HG02571 (cell line): ENCODE results near the gene CEND1.
"Not testable (repeated sequence)": the region's sequence is repeated elsewhere in the genome, so short reads cannot be mapped to it uniquely, and the experiment has no call there.

Experiments
- ATAC-seq: cut with Tn5 transposase; IDR thresholded peaks from one replicate; pipeline ENCODE4 v1.9.1; 2021; ENCODE audit warnings: mild to moderate bottlenecking, moderate library complexity; ENCODE audit not compliant: unreplicated experiment

The CEND1 gene

GRCh38 chr11:765025-765801, 24.7 kb downstream of the CEND1 start:
- ATAC-seq, result no peak

DNA sequence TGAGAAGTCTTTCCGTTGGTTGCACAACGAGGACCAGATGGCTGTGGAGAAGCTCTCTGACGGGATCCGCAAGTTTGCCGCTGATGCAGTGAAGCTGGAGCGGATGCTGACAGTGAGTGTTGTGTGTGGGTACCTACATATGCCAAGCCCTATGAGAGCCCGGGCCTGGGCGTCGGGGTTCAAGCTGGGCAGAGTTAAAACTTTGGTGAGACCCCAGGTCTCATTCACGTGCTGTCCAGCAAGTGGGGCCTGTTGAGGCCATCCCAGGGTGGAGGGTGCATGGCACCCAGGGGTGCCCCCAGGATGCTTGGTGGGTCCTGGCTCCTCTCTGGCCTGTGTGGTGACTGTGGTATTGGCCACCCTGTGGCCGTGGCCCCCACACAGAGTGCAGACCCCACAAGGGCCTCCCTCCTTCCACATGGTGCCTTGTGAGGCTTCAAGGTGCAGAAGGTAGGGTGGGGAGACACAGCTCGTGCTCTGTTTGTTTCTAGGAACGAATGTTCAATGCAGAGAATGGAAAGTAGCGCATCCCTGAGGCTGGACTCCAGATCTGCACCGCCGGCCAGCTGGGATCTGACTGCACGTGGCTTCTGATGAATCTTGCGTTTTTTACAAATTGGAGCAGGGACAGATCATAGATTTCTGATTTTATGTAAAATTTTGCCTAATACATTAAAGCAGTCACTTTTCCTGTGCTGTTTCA, 25.4 kb downstream of the CEND1 start:
- ATAC-seq, result no peak

- no peak for ATAC-seq
Measured at GRCh38 chr11:763549-764321, 26.2 kb downstream of the CEND1 start.

- ATAC-seq, result no peak
Measured at GRCh38 chr11:763073-763463, 26.8 kb downstream of the CEND1 start.

GRCh38 chr11:762421-763072, 27.3 kb downstream of the CEND1 start:
- ATAC-seq, result no peak

- ATAC-seq, result no peak
Measured at GRCh38 chr11:761526-762108, 28.3 kb downstream of the CEND1 start.

DNA sequence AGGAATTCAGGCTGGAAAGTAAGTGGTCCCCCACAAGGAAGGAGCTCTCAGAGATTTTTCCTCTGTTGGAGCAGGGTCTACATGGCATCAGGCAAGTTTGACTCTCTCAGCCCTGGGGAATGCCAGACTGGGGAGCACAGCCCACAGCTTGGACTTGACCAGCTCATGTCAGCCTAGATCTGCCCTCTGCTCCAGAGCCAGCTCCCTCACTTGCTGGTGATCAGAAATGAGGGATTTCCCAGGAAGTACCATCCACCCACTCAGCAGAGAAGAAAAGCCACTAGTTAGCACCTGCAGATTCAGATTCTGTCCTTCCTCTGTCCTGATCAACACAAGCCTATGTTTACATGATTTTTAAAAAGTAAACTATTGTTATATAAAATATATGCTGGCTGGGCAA, 29.7 kb downstream of the CEND1 start:
- no peak for ATAC-seq

- no peak for ATAC-seq
Measured at GRCh38 chr11:749731-750130, 40.2 kb downstream of the CEND1 start.

DNA sequence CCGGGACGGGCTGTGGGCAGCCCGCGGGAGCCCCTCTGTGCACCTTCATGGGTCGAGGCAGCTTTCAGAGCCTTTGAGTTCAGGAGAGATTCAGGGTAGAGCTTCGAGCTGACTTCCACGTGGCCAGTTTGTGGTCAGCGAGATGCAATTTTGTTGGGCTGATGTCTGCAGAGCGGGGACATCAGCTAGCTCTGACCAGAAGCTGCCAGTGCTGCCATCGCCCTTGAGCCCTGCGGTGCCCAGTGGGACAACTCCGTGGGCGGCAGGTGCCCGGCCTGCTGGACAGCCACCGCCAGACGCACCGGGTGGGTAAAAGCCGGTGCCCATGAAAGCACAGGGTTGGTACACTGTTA, 41.9 kb downstream of the CEND1 start:
- ATAC-seq, result no peak

DNA sequence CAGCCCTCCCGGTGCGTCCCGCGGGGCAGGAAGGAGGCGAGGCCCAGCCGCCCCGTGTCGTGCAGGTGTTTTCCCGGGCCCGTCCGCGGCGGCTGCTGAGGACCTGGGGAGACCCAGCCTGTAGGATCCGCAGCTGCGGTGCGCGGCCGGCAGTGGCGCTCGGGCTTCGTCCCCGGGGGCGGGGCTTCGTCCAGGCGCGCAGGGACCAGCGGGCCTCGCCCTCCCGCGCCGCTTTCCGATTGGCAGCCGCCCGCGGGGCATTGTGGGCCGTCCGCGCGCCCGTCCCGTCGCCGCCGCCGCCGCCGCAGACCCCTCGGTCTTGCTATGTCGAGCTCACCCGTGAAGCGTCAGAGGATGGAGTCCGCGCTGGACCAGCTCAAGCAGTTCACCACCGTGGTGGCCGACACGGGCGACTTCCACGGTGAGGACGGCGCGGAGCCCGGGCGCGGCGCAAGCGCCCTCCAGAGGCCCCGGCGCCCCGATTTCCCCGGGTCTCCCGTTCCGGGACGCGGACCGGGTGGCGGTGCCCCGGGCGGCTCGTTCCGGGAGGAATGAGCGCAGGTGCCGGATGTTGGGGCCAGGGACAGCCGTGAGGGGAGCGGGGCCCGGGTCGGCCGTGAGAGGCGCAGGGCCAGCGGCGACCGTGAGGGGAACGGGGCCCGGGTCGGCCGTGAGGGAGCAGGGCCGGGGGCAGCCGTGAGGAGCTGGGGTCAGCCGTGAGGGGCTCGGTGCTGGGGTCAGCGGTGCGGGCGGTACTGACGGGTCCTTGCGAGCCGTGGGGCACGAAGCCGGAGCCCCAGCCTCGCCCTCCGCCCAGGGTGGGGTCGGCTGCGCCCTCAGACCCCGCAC, 42.5 kb downstream of the CEND1 start, which contains the start of gene TALDO1:
TALDO1 (plus strand) TSS at position 307 of the 849 bp plus-strand sequence; CDS start at position 325, 18 bp downstream.
- ATAC-seq, result peak; percentile 87

DNA sequence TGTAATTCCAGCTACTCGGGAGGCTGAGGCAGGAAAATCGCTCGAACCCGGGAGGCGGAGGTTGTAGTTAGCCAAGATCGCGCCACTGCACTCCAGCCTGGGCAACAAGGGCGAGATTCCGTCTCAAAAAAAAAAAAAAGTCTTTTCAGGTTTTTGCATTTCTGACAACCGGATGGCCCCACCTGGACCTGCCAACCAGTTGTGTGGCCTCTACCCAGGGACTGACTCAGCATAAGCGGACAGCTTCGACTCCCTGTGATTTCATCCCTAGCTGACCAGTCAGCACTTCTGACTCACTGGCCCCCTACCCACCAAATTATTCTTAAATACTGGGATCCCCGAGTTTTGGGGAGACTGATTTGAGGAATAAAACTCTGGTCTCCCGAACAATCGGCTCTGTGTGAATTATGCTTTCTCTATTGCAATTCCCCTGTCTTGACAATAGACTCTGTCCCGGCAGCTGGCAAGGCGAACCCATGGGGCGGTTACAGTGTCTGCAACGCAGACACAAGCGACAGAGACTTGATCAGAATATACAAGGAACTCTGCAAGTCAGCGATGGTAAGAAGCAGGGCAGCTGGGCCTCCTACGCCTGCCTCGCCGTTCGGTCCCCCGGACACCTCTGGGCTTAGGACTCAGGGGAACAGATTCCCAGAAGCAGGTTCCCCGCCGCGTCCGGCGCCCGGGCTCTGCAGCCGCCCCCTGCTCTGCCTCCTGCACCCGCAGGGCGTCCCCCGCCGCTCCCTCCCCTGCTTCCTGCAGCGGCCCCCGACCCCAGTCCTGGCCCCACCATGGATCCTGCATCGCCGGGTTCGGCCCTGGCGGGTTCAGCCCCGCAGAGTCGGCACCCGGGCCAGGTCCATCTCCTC, 43.4 kb downstream of the CEND1 start:
- peak; percentile 19 for ATAC-seq

GRCh38 chr11:745428-745827, 44.5 kb downstream of the CEND1 start:
- ATAC-seq, result no peak

- no peak for ATAC-seq
Measured at GRCh38 chr11:742571-743201, 47.2 kb downstream of the CEND1 start.

DNA sequence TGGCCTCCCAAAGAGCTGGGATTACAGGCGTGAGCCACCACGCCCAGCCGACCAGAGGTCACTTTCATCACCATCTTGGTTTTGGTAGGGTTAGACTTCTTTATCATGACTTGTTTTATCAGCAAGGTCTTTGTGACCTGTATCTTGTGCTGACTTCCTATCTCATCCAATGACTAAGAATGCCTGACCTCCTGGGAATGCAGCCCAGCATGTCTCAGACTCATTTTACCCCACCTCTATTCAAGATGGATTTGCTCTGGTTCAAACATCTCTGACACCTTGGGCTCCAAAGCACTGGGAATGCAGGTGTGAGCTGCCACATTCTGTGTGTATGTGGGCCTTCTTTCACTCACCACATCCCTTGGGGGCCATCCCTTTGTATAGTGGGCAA, 47.7 kb downstream of the CEND1 start:
- no peak for ATAC-seq

- not testable (repeated sequence) for ATAC-seq
Measured at GRCh38 chr11:737899-738298, 52.0 kb downstream of the CEND1 start.

GRCh38 chr11:737366-737765, 52.5 kb downstream of the CEND1 start:
- ATAC-seq, result no peak
